HEK293T (cell line): ENCODE results near the gene CAMK1D.

ENCODE experiments used
- CTCF ChIA-PET: fragments of 350-600 bp; formaldehyde crosslinking; extraction: SDS; loops from one replicate; lab custom pipeline; 2021; ENCODE audit warnings: antibody characterized with exemption, inconsistent platforms; lab: Yijun Ruan, JAX
- POLR2A ChIA-PET: fragments of 350-600 bp; formaldehyde crosslinking; extraction: SDS; loops from one replicate; lab custom pipeline; 2020; ENCODE audit warnings: antibody characterized with exemption, inconsistent platforms; lab: Yijun Ruan, JAX
- DNase-seq: peaks from one replicate; pipeline ENCODE4 v3.0.0; 2012; ENCODE audit warnings: mixed read lengths; ENCODE audit errors: extremely low spot score
- ARNT ChIP-seq: fragments of 450-650 bp; IDR thresholded peaks from 2 replicates; pipeline ENCODE4 v1.6.1; 2017; ENCODE audit warnings: mild to moderate bottlenecking
- BHLHE40 ChIP-seq: fragments of 450-650 bp; IDR thresholded peaks from 2 replicates; pipeline ENCODE4 v1.6.1; 2016; ENCODE audit warnings: mild to moderate bottlenecking, moderate library complexity, borderline replicate concordance
- CTBP1 ChIP-seq: fragments of 450-650 bp; IDR thresholded peaks from 2 replicates; pipeline ENCODE4 v1.6.1; 2016; ENCODE audit warnings: borderline replicate concordance
- ELF4 ChIP-seq: fragments of 450-650 bp; IDR thresholded peaks from 2 replicates; pipeline ENCODE4 v1.6.1; 2017; ENCODE audit warnings: antibody characterized with exemption
- FOXA1 ChIP-seq: fragments of 450-650 bp; IDR thresholded peaks from 2 replicates; pipeline ENCODE4 v1.6.1; 2016; ENCODE audit warnings: mild to moderate bottlenecking
- FOXK2 ChIP-seq: fragments of 450-650 bp; IDR thresholded peaks from 2 replicates; pipeline ENCODE4 v1.6.1; 2016; ENCODE audit warnings: mild to moderate bottlenecking
- FOXM1 ChIP-seq: fragments of 450-650 bp; IDR thresholded peaks from 2 replicates; pipeline ENCODE4 v1.6.1; 2017; ENCODE audit warnings: mild to moderate bottlenecking, borderline replicate concordance
- HDGF ChIP-seq: fragments of 450-650 bp; IDR thresholded peaks from 2 replicates; pipeline ENCODE4 v1.6.1; 2017; ENCODE audit warnings: antibody characterized with exemption, borderline replicate concordance
- L3MBTL2 ChIP-seq: fragments of 450-650 bp; conservative IDR thresholded peaks from 2 replicates; pipeline ENCODE4 v1.6.1; 2016; ENCODE audit warnings: mild to moderate bottlenecking
- LEF1 ChIP-seq: fragments of 450-650 bp; IDR thresholded peaks from 2 replicates; pipeline ENCODE4 v1.6.1; 2017; ENCODE audit warnings: mild to moderate bottlenecking, borderline replicate concordance
- NFRKB ChIP-seq: fragments of 450-650 bp; IDR thresholded peaks from 2 replicates; pipeline ENCODE4 v1.6.1; 2016; ENCODE audit warnings: mild to moderate bottlenecking, moderate library complexity
- SP1 ChIP-seq: fragments of 450-650 bp; IDR thresholded peaks from 2 replicates; pipeline ENCODE4 v1.6.1; 2017
- SUZ12 ChIP-seq: fragments of 450-650 bp; IDR thresholded peaks from 2 replicates; pipeline ENCODE4 v1.6.1; 2016; ENCODE audit warnings: mild to moderate bottlenecking
- TARDBP ChIP-seq: fragments of 450-650 bp; IDR thresholded peaks from 2 replicates; pipeline ENCODE4 v1.6.1; 2016
- ZNF384 ChIP-seq: fragments of 450-650 bp; IDR thresholded peaks from 2 replicates; pipeline ENCODE4 v1.6.1; 2016
- TF ChIP-seq, protein P1 (sequence below): fragments of 450-650 bp; IDR thresholded peaks from 2 replicates; pipeline ENCODE4 v1.6.1; 2016

CAMK1D gene

DNA sequence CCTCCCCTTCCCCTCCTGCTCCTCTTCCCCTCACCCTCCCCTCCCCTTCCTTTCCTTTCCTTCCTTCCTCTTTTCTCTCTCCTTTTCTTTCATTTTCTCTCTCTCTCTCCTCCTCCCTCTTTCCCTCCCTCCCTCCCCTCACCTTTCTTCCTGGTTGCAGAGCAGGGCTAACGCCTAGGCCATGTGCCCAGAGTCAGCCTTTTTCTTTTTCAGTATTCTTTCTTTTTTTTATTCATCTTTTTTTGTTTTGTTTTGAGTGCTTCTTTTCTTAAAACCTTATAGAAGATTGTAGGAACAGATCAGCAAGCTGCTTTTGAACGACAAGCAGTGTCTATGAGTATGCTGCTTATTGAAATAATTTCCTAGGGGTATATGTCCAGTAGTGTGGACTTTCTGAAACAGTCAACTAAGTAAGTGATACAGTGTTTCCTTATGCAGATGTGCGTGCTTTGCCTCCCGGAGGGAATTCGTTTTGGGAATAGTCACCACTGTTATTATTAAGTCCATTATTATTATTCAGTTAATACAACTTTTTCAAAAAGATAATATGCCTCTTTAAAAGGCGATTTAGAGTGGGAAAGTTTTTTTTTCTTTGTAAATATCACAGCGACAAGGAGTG, 219.2 kb downstream of the CAMK1D start:
- TF ChIP-seq SUZ12 (no peak), ARNT (no peak), LEF1 (no peak)
- ChIA-PET POLR2A (no interaction called here), CTCF (no interaction called here)
- DNase-seq = no peak

DNA sequence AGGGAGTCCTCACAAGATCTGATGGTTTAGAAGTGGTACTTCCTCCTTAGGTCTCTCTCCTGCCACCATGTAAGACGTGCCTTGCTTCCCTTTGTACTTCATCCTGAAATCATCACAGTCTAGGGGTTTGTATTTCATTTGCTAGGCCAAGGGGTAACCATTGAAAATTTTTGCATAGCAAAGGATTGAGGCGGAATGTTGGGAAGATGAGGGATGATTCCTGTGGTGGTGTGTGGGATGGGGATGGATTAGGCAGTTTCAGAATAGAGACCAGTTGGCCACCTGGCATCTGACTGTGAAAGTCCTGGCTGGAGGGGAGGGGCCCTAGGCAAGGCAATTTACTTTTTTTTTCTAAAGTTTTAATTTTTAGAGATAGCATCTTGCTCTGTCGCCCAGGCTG, 222.9 kb downstream of the CAMK1D start:
- DNase-seq = no peak
- TF ChIP-seq ARNT (no peak), BHLHE40 (no peak), L3MBTL2 (no peak), SP1 (no peak), FOXM1 (no peak), SUZ12 (no peak), LEF1 (no peak)
- ChIA-PET POLR2A (no interaction called here), CTCF (no interaction called here)

DNA sequence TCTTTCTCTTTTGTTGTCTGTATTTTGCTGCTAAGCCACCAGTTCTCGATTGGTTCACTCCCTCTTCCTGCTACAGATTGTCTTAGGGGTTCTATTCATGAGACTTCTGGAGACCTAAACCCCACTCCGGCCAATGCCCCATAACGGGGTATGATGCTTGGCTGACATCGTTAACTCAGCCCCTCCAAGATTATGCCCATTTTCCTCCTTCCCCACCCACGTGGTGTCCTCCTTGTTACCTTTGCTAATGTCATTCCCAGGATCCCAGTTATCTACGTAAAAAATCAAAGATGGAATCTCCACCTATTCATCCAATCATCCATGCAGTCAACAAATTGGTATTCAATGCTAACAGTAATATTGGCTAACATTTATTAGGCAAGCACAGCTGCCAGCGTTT, 228.3 kb downstream of the CAMK1D start:
- DNase-seq = no peak
- POLR2A ChIA-PET = no interaction called here
- CTCF ChIA-PET = no interaction called here
- TF ChIP-seq, protein P1, sequence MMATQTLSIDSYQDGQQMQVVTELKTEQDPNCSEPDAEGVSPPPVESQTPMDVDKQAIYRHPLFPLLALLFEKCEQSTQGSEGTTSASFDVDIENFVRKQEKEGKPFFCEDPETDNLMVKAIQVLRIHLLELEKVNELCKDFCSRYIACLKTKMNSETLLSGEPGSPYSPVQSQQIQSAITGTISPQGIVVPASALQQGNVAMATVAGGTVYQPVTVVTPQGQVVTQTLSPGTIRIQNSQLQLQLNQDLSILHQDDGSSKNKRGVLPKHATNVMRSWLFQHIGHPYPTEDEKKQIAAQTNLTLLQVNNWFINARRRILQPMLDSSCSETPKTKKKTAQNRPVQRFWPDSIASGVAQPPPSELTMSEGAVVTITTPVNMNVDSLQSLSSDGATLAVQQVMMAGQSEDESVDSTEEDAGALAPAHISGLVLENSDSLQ = no peak
- TF ChIP-seq SP1 (no peak), FOXK2 (no peak), CTBP1 (no peak), NFRKB (no peak), SUZ12 (no peak), ARNT (no peak), LEF1 (no peak), ELF4 (no peak), L3MBTL2 (no peak), FOXM1 (no peak), BHLHE40 (no peak), TARDBP (no peak), FOXA1 (no peak)

DNA sequence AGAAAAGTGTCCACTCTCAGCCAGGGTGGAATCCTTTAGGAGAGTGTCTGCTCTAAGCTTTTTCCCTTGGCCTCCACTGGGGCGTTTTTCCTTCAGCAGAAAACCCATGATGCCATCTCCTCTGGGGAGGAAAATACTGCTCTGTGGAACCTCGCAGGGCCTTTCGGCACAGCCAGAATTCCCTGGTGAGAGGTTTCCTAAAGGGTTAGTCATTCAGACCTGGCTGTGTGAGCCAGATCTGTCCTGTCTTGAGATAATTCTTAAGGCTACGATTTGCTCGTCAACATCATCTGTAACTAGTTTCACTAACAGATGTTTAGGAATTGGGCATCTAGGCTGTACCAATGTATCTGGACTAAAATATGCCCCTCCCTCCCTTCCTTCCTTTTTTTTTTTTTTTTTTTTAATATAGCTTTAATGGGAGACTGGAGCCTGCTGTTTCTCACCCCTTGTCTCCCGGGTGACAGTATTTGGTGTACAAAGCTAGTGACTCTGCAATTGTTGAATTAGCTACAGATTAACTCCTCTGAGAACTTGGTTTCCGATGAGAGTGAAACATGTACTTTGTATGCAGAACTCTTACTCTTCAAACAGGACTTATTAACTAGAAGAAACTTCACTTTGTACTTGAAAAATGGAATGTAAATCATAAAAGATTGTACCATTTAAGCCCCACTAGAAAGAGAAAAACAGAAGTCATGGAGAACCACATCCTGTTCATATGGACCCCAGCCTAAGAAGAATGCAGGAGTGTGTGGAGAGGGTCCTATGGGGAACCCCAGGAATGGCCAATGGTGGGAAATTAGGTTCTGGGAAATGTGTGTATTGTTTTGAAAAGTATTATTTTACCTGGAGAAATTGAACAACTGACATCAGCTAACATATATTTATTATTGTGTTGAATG, 230.9 kb downstream of the CAMK1D start:
- CTCF ChIA-PET = no interaction called here
- no peak for DNase-seq
- POLR2A ChIA-PET = no interaction called here
- TF ChIP-seq SUZ12 = no peak
- TF ChIP-seq CTBP1 = no peak
- TF ChIP-seq, protein P1 = no peak
- no peak for TF ChIP-seq TARDBP
- TF ChIP-seq L3MBTL2 = no peak
- TF ChIP-seq FOXK2 = no peak
- TF ChIP-seq BHLHE40 = no peak
- no peak for TF ChIP-seq NFRKB
- no peak for TF ChIP-seq HDGF
- TF ChIP-seq ZNF384 = no peak
- TF ChIP-seq ARNT = no peak
- TF ChIP-seq ELF4 = no peak
- no peak for TF ChIP-seq SP1
- no peak for TF ChIP-seq FOXM1
- TF ChIP-seq LEF1 = no peak
- TF ChIP-seq FOXA1 = no peak

DNA sequence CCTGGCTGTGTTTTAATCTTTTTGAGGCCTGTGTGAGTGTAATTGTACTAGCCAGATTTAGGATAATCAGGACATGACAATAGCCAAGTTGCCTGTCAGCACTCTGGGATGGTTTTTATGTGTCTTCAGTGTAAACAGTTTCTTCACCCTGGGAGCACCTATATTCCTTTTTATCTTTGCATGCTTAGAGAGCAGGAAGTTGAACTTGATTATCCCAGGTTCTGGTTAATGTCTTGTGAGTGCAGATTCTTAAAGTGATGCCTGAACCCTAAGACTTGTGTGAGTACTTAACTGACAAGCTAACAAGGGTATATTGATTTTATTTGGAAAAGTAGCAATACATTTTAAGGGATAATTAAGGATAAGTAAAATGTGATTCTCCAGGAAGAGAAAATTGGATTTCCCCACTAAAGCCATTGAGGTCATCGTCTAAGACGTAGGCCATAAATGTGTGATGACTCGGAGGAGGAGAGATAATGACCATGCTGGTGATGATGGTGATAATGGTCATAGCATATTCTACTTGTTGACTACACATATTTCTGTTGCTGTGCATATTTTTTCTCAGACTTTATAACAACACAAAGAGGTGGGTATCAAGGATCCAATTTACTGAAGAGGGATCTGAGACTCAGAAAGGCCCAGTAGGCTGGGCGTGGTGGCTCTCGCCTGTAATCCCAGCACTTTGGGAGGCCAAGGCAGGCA, 234.7 kb downstream of the CAMK1D start:
- no peak for TF ChIP-seq FOXK2
- no peak for TF ChIP-seq ARNT
- TF ChIP-seq FOXA1 = no peak
- no peak for TF ChIP-seq NFRKB
- no peak for DNase-seq
- ChIA-PET POLR2A (no interaction called here), CTCF (no interaction called here)

DNA sequence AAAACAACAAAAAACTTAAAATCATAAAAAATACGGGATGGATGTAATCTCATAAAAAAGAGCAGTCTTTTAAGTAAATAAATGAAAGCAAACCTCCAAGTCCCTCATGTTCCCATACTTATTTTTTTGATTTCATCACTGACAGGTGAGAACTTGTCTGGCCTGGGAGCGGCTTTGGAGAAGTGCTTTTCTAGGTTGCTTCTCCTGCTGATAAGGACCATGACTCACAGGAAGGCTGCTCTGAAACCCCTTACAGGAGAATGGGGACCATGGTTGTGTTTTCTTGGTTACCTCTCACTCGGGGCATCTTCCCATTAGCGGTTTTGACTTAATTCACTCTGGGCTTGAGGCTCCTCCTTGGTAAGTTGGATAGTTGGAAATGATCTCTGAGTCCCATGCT, 237.4 kb downstream of the CAMK1D start:
- TF ChIP-seq TARDBP (no peak), ZNF384 (no peak), L3MBTL2 (no peak), FOXA1 (no peak), CTBP1 (no peak), SUZ12 (no peak), SP1 (no peak), HDGF (no peak), FOXM1 (no peak), BHLHE40 (no peak), NFRKB (no peak), ELF4 (no peak), FOXK2 (no peak), ARNT (no peak), LEF1 (no peak)
- TF ChIP-seq, protein P1 = no peak
- no peak for DNase-seq
- ChIA-PET CTCF (interaction anchor here (0.6 to 0.7 kb wide), 2 partner anchors 393 to 1629 kb away, joined by 3 read pairs; no protein-coding TSS in a partner anchor), POLR2A (no interaction called here)
